ENCODE measurements around the gene TIPARP.

DNA sequence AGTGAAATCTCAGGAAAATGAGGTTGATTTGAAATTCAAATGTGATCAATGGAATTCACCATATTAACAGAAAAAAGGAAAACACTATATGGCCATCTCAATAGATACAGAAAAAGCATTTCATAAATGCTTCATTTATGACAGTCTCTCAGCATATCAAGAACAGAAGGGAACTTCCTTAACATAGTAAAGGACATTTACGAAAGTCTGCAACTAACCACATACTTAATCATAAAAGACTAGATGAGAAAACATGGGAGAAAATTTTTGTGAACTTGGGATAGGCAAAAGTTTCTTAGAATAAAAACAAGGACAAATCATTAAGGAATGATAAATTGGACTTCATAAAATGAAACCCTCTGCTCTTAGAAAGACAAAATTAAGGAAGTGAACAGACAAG lies 24.7 kb upstream of the TIPARP start:
- TF ChIP-seq ZBTB33 (IDR thresholded peaks at IDR 0.05) (no peak), MAX (IDR thresholded peaks at IDR 0.05) (no peak), GABPA (IDR thresholded peaks at IDR 0.05 in 1 of 2, conservative IDR thresholded peaks at IDR 0.05 in 1 of 2) (no peak), SP1 (IDR thresholded peaks at IDR 0.05) (no peak)
- TF ChIP-seq, protein P1, sequence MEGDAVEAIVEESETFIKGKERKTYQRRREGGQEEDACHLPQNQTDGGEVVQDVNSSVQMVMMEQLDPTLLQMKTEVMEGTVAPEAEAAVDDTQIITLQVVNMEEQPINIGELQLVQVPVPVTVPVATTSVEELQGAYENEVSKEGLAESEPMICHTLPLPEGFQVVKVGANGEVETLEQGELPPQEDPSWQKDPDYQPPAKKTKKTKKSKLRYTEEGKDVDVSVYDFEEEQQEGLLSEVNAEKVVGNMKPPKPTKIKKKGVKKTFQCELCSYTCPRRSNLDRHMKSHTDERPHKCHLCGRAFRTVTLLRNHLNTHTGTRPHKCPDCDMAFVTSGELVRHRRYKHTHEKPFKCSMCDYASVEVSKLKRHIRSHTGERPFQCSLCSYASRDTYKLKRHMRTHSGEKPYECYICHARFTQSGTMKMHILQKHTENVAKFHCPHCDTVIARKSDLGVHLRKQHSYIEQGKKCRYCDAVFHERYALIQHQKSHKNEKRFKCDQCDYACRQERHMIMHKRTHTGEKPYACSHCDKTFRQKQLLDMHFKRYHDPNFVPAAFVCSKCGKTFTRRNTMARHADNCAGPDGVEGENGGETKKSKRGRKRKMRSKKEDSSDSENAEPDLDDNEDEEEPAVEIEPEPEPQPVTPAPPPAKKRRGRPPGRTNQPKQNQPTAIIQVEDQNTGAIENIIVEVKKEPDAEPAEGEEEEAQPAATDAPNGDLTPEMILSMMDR (IDR thresholded peaks at IDR 0.05; ENCODE audit: low read depth, low read length, missing input control) = no peak
